GM19395 (cell line): ENCODE data around the gene UQCR11.

ENCODE experiments used
- ATAC-seq: cut with Tn5 transposase; IDR thresholded peaks from one replicate; pipeline ENCODE4 v1.9.1; 2021; ENCODE audit warnings: mild to moderate bottlenecking, moderate library complexity; ENCODE audit not compliant: unreplicated experiment

UQCR11 gene

DNA sequence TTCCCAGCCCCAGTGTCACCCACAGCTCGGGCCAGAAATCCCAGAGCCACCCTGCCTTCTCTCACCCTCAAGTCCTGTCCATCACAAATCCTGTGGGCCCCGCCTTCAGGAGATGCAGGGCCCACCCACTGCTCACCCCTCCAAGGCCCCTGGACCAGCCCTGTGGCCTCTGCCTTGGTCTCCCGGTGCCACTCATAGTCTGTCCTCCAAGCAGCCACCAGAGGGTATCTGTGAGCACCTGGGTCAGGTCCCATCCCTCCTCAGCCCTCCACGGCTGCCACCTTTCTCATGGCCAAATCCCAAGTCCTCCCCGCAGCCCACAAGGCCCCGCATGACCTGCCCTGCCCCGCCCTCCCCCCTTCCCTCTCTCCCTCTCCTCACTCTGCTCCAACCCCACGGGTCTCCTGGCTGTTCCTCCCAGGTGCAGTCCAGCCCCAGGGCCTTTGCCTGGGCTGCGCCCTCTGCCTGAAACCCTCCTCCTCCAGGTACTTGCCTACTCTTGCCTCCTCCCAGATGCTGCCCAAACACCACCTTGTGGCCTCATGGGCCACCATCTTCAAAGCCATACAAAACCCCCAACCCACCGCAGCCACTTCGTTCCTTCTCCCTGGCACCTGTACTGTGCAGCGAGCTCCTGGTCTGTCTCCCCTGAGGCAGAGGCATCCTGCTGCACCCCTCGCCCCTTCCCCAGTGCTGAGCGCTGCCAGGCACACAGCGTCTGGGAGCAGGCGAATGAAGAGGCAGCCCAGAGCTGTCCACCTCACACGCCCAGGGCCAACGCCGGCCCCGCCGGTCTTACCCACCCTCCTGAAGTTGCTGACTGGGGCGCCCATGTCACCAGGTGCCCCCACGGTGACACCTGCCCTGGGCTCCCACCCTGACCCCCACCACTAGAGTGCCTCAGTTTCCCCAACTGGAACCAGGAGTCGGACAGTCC, 13.2 kb upstream of the UQCR11 start:
- ATAC-seq: no peak

DNA sequence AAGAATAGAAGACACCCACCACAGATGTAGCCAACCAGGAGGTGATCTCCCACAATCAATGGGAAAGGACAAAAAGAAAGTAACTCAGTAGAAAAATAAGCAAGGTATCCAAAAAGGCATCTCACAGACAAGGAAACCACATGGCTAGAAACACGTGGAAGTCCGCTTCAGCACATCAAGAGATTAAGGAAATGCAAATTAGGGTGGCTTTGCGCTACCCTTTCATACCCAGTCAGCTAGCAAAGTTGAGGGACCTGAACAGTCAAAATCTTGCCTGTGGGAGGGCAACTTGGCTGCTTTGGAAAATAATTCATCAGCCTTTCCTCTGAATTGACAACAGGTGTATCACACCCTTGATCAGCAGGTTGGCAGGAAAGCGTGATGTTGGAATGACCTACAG, 11.6 kb upstream of the UQCR11 start:
- ATAC-seq: no peak

DNA sequence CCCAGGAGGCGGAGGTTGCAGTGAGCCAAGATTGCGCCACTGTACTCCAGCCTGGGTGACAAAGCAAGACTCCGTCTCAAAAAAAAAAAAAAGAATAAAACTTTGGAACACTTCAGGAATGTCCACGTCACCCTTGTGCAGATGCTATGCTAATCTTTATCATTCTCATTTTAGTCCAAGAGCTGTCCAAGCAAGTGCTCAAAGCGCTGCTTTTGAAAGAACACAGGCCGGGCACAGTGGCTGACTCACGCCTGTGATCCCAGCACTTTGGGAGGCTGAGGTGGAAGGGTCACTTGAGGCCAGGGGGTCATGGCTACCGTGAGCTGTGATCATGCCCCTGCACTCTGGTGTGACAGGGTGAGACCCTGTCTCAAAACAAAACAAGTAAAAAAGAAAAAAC, 11.1 kb upstream of the UQCR11 start:
- ATAC-seq: no peak

DNA sequence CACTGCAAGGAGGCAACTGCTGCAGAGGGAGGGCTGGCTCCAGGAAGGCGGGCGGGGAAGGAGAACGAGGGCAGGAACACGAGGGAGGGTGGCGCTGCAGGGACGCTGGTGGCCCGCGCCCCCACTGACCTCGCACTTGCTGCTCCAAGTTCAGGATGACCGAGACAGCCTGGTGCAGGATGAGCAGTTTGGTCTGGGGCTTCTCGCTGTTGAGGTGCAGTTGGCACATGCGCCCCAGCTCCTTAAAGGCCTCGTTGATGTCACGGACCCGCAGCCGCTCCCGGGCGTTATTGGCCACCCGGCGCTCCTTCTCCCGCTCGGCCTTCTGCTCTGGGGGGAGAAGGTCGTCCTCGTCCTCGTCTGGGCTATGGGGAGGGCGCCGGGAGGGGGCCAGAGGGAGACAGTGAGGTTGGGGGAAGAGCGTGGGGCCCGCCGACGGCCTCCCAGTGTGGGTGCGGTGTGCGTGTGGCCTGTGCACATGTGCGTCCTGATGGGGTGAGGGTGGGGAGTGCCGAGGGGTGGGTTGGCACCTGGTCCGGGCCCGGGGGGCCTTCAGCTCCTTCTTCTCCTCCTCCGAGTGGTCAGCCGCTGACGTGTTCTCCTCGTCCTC, 10.0 kb upstream of the UQCR11 start:
- ATAC-seq: no peak

DNA sequence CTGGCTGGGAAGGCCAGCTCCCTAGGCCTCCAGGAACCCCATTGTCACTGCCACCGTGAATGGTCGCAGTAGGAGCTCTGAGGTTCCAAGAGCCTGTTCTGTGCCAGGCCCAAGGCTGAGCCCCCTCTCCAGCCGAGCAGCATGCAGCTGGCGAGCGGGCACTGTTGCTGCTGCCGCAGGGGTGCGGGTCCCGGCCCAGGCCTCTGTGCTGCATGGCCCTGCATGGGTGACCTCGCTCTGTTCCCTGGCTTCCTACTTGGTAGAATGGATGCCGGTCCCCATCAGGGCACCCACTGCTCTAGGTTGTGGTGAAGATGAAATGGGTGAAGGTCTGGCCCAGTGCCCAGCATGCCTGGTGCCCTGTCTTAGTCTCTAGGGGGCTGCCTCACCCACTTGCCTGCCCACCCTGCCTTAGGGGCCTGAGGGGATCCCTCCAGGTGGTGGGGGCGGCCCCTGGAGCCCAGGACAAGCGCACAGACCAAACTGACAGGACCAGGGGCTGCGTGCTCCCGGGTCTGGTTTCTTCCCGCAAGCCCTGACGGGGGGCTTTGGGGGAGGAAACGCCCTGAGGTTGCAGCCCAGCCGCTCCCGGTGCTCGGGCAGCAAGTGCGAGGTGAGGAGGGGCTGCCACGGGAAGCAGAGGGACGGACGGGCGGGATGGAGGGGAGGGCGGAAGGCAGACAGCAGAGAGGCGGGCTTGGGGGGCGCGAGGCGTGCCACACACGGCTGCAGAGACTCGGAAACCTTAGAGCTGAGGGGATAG, 8.7 kb upstream of the UQCR11 start:
- no peak for ATAC-seq

DNA sequence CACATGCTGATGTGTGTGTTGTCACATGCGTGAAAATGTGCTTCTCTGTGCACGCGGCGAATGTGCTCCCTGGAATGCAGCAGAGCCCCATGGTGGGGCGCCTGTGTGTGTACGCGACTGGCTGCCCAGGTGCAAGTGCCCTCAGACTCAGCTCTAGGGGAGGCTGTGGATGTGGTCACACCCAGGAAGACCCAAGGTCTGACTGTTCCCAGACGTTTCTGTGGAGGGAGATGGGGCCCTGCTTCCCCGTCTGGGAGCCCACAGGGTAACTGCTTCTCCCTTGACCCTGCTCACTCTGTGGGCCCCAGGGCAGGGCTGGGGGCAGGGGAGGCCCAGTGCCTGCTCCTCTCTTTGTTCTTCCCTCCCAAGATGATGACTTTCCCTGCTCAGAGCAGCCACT, 7.9 kb upstream of the UQCR11 start:
- no peak for ATAC-seq

DNA sequence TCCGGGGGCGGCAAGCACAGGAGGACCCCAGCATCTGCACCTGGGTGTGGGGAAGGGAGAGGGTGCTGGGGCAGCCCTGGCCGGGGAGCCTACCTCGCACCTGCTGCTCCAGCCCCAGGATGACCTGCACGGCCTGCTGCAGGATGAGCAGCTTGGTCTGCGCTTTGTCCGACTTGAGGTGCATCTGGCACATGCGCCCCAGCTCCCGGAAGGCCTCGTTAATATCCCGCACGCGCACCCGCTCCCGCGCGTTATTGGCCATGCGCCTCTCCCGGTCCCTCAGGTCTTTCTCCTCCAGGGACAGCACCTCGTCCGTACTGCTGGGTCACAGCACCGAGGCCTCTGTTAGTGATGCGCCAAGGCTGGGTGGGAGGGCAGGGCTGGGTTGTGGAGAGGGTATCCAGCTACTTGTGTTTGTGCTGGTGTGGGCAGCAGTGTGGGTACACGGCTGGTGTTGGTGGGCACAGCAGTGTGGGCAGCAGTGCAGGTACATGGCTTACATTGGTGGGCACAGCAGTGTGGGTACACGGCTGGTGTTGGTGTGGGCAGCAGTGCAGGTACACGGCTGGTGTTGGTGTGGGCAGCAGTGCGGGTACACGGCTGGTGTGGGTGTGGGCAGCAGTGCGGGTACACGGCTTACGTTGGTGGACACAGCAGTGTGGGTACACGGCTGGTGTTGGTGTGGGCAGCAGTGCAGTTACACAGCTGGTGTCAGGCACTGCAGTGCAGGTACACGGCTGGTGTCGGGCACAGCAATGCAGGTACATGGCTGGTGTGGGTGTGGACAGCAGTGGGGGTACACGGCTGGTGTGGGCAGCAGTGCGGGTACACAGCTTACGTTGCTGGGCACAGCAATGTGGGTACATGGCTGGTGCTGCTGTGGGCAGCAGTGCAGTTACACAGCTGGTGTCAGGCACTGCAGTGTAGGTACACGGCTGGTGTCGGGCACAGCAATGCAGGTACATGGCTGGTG, 7.1 kb upstream of the UQCR11 start:
- no peak for ATAC-seq

DNA sequence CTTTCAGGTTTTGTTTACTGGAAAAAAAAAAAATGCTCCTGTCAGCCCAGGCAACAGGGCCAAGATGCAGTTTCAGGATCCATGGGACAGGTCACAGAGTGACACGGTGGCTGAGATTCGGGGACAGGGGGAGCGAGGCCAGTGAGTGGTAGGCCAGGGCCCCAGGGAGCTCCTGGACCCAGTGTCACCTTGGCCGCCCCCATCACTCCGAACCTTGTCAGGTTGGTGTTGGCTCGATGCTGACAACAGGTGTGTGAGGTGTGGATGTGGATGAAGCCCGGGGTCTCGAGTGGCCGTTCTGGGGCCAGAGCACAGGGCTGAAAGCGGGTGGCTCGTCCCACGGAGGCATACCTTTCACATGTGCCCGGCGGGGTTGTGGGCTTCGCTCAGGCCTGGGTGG, 6.1 kb upstream of the UQCR11 start:
- no peak for ATAC-seq

DNA sequence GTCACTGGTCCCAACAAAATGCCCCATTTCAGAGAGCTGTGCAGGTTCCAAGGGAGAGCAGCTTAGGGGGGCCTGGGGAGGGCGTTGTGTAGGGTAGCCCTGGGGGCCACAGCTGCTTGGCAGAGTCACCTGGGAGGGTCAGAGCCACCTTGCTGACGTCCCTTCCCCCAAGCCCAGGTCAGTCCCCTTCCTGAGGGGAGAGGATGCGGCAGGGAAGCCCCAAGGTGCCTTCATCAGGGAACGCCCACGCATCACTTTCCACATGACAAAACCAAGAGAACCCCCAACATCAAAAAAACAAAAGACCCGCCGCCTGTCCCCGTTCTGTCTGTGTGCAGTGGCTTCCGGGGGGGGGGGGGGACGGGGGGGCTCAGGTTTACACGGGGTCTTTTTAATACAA, 5.3 kb upstream of the UQCR11 start:
- no peak for ATAC-seq

DNA sequence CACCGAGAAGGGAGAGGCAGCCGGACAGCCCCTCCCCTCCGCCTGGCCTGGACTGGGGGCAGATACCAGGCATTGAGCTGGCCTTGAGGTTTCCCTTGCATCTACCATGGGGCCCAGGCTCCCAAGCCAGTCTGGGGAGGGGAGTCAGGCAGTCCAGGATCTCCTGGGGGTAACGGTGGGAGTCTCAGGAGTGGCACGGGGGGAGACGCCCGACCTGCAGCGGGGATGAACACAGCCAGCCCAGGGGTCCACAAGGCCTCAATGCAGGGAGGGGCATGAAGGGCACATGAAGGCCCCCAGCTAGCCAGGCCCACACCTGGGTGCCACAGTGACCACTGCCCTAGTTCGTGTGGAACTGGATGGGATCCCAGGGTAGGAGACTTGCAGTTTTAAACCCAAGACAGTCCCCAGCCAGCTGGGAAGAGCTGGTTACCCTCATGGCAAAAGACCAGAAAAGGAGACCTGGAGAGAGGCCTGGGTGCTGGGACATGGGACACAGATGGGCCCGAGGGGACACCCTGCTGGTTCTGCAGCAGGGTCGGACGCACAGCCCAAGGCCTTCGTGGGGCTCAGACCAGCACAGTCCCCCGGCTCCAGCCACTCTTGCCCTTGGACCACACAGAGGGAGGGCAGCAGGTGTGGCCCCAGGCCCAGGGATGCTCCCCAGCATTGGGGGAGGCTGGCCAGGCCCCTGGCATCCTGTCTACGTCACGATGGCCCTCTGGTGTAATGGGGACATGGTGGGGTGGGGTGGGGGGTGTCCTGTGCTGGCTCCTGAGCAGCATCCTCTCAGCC, 4.6 kb upstream of the UQCR11 start:
- no peak for ATAC-seq

DNA sequence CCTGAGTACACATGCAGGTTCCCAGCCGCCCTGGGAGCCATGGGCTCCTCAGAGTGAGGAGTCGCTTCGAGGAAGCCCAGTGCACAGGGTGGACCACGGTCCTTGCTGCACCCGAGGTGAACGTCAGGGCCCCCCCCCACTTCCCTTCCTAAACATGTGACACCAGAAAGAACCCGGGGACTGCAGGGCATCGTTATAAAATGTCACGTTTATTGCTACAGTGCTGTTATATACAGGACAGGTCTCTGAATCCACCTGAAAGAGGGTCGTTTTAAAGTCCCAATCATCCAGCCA, 3.8 kb upstream of the UQCR11 start:
- no peak for ATAC-seq

DNA sequence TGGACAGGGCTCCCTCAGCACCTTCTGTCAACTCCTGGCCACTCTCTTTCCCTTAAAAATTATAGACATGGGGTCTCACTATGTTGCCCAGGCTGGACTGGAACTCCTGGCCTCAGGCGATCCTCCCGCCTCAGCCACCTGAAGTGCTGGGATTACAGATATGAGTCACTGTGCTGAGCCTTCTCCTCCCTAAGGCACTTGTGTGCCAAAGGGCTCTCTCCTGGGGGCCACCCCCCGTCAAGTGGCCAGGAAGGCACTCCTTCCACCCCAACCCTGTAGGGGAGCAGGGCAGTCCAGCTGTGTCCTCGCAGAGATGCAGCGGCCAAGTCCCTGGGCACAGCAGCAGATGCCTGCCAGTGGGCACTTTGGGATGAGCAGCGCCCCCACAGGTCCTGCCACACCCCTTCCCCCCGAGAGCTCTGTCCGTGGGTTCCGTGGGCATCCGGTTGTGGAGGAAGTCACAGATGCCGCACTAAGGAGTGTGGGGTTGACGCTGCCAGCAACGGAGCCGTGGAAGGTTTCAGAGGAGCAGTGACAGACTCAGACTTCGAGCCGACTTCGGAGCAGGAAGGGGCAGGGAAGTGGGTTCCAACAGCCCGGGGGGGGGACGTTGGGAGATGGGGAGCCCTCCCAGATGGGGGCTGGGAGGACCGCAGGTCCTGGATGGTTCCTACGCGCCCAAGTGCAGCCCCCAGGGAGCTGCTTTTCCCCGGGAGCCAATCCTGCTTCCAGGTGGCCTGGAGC, 3.3 kb upstream of the UQCR11 start:
- no peak for ATAC-seq

DNA sequence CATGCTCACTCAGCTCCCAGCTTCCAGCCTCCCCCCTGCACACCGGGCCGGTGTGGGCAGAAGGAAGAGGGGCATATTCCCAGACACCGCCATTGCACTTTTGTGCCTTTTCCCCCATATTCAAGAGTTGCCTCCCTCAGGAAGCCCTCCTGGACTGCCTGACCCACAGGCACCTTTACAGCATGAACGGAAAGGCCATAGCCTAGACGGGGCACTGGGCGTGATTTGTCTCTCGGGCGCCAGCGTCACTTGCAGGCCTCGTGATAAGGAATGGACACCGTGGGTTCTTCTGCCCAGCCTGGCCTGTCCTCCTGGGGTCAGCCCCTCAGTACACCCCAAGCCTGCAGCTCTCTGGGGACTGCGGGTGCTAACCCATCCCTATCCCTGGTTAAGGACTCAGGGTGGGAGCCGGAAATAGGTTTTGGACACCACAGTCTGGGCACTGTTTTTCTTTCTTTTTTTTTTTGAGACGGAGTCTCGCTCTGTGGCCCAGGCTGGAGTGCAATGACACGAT, 933 bp upstream of the UQCR11 start:
- ATAC-seq: no peak

DNA sequence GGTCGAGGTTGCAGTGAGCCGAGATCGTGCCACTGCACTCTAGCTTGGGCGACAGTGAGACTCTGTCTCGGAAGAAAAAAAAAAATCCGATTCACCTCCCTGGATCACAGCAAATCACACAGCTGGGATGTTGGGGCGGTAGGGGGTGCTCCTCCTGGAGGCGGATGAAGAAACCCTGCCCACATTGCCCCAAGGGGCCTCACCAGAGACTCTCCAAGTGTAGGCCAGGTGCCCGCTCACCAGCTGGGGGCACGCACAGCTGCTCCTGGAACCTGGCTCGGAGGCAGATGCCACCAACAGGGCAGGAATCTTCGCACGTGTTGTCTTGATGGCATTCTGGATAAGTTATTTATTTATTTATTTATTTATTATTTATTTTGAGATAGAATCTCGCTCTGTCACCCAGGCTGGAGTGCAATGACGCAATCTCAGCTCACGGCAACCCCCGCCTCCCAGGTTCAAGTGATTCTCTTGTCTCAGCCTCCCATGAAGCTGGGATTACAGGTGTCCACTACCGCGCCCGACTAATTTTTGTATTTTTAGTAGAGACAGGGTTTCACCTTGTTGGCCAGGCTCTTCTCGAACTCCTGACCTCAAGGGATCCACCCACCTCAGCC, 3.1 kb downstream of the UQCR11 start:
- no peak for ATAC-seq

DNA sequence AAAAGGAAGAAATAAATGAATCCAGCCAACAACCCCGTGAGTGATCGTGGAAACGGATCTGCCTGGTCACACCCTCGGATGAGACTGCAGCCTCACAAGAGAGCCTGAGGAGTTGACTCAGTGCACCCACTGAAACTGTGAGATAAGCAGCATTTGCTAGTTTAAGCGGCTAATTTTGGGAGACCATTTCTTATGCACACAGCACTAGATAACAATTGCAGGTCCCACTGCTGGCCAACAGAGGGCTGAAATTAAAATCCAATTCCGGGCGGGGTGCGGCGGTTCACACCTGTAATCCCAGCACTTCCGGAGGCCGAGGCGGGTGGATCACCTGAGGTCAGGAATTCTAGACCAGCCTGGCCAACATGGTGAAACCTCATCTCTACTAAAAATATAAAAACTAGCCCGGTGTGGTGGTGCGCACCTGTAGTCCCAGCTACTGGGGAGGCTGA, 3.6 kb downstream of the UQCR11 start:
- ATAC-seq: no peak

DNA sequence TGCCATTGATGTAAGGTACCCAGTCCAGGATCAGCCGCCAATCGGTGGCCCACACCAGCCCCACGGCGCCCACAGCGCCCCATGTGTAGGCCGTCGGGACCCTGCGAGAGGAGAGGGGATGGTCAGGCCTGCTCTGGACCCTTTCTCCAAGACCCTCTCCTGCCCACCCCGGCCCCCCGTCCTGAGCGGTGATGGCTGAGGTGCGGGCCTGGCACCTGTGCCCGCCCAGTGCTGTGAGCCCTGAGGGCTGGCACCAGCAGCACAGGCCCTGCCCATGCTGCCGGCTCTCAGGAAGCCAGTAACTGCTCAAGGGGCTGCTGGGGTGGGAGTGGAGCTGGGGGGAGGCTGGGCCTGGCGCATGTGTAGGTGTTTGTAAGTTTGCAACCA, 5.8 kb downstream of the UQCR11 start:
- ATAC-seq: no peak

DNA sequence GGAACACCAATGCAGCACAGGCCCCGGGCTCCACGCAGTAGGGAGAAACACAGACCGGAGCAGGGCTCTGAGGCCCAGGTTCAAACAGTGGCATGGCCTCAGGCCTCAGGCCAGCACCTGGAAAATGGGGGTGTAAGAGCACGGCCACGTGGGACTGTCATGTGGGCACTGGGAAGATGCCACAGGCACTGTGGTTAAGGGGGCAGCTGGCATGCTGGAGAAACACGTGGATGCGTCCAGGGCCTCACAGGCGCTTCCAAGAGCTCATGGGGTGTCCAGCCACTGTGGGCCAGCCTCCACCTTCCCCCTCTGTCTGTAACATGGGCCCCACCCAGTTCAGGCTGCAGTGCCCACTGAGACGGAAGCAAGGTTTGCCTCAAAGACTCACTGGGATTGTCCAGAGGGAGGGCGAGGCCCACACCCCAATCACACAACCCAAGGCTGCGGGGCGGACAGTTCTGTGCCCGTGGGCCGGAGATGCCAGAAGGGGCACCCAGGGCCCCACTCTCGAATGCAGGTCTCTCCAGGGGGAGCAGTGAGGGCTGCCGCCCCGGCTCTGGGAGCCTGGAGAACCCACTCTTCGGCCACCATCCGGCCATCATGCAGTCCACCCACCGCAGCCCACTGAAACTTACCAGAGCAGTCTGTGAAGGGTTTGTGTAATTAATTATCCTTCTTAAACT, 6.3 kb downstream of the UQCR11 start:
- no peak for ATAC-seq

DNA sequence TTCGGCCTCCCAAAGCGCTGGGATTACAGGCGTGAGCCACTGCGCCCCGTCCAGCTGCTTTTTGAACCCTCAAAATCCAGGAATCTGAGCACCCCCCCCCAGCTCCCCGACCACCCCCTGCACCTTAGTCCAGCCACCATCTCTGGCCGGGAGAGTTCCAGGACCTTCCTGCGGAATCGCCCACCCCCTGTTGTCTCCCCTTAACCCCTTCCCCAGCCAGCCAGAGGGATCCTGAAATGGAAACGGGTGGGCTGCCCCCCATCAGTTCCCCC, 11.8 kb downstream of the UQCR11 start:
- ATAC-seq: no peak
